Activated CD4-positive, alpha-beta T cell treated with anti-CD3 and anti-CD28 coated beads, Interleukin-2, amount 50 U/mL, for 24 hours (primary cell): ENCODE data around the gene LARP4B.

Source experiments
- DNase-seq, 2 donors: peaks; one replicate each; pipeline ENCODE4 v3.0.0-alpha.2; 2020; ENCODE audit warnings: low read depth in 1 of 2, low spot score in 1 of 2

The LARP4B gene

GRCh38 chr10:810351-810846, 121.1 kb downstream of the LARP4B start:
- DNase-seq, result no peak

- DNase-seq, result no peak
Observed at GRCh38 chr10:809671-810350, 121.7 kb downstream of the LARP4B start.

GRCh38 chr10:807958-808353, 123.5 kb downstream of the LARP4B start:
- DNase-seq, result no peak

GRCh38 chr10:807163-807957, 124.1 kb downstream of the LARP4B start:
- no peak for DNase-seq

- no peak for DNase-seq
Observed at GRCh38 chr10:806451-807162, 124.9 kb downstream of the LARP4B start.

- DNase-seq, result no peak
Observed at GRCh38 chr10:805620-806305, 125.7 kb downstream of the LARP4B start.

GRCh38 chr10:804787-805619, 126.5 kb downstream of the LARP4B start:
- no peak for DNase-seq

- no peak for DNase-seq
Observed at GRCh38 chr10:804191-804781, 127.2 kb downstream of the LARP4B start.

GRCh38 chr10:803041-803741, 128.3 kb downstream of the LARP4B start:
- DNase-seq, result no peak

- no peak for DNase-seq
Observed at GRCh38 chr10:802506-802905, 129.0 kb downstream of the LARP4B start.

GRCh38 chr10:797179-797578, 134.3 kb downstream of the LARP4B start:
- DNase-seq, result no peak

- no peak for DNase-seq
Observed at GRCh38 chr10:796233-796632, 135.3 kb downstream of the LARP4B start.

- no peak for DNase-seq
Observed at GRCh38 chr10:794382-794956, 137.0 kb downstream of the LARP4B start.

GRCh38 chr10:792792-793100, 138.8 kb downstream of the LARP4B start:
- DNase-seq, result no peak

GRCh38 chr10:792083-792791, 139.3 kb downstream of the LARP4B start:
- DNase-seq, result no peak

GRCh38 chr10:791639-792038, 139.9 kb downstream of the LARP4B start:
- no peak for DNase-seq

GRCh38 chr10:790821-791551, 140.5 kb downstream of the LARP4B start:
- no peak for DNase-seq
